GM23338 (cell line): ENCODE measurements around the gene MPIG6B.

ENCODE experiments used
- CREB1 ChIP-seq: fragments of 250-450 bp; sonication (Bioruptor Pico); IDR thresholded peaks from 2 replicates; pipeline ENCODE4 v1.5.0; 2020; ENCODE audit warnings: low read depth, mild to moderate bottlenecking, moderate library complexity
- EZH2 ChIP-seq: fragments of 200-600 bp; sonication (generic); IDR thresholded peaks from one replicate; pipeline ENCODE4 v1.8.0; 2017; ENCODE audit warnings: antibody characterized with exemption, mild to moderate bottlenecking, low read depth; ENCODE audit not compliant: unreplicated experiment
- EZH2phosphoT487 ChIP-seq: fragments of 200-600 bp; sonication (generic); IDR thresholded peaks from one replicate; pipeline ENCODE4 v1.8.1; 2018; ENCODE audit warnings: antibody characterized with exemption; ENCODE audit not compliant: unreplicated experiment
- JUNB ChIP-seq: IDR thresholded peaks from one replicate; pipeline ENCODE4 v1.6.1; 2016; ENCODE audit warnings: antibody characterized with exemption; ENCODE audit not compliant: unreplicated experiment
- NANOG ChIP-seq: IDR thresholded peaks from 2 replicates; pipeline ENCODE4 v1.6.1; 2016; ENCODE audit warnings: antibody characterized with exemption, borderline replicate concordance
- POLR2AphosphoS5 ChIP-seq: IDR thresholded peaks from 2 replicates; pipeline ENCODE4 v1.6.1; 2016; ENCODE audit warnings: antibody characterized with exemption, low read depth
- STAT1 ChIP-seq: IDR thresholded peaks from one replicate; pipeline ENCODE4 v1.6.1; 2016; ENCODE audit warnings: antibody characterized with exemption; ENCODE audit not compliant: unreplicated experiment
- ZNF114 ChIP-seq: fragments of 250-450 bp; sonication (Bioruptor Pico); IDR thresholded peaks from 2 replicates; pipeline ENCODE4 v1.5.0; 2020; ENCODE audit warnings: mild to moderate bottlenecking, moderate library complexity
- TF ChIP-seq, protein P1 (sequence below): IDR thresholded peaks from one replicate; pipeline ENCODE4 v1.6.1; 2018; ENCODE audit warnings: antibody characterized with exemption; ENCODE audit not compliant: unreplicated experiment
- TF ChIP-seq, protein P2 (sequence below), 2 experiments: fragments of 200-600 bp in 1 of 2; sonication (generic) in 1 of 2; conservative IDR thresholded peaks; 2 replicates each; pipeline versions ENCODE4 v1.5.1 to v1.6.1; 2016 to 2017; ENCODE audit warnings: antibody characterized with exemption in 2 of 2, low read depth in 2 of 2, mild to moderate bottlenecking in 2 of 2, moderate library complexity in 1 of 2
- TF ChIP-seq, protein P3 (sequence below): IDR thresholded peaks from 2 replicates; pipeline ENCODE4 v1.6.1; 2016; ENCODE audit warnings: antibody characterized with exemption

DNA sequence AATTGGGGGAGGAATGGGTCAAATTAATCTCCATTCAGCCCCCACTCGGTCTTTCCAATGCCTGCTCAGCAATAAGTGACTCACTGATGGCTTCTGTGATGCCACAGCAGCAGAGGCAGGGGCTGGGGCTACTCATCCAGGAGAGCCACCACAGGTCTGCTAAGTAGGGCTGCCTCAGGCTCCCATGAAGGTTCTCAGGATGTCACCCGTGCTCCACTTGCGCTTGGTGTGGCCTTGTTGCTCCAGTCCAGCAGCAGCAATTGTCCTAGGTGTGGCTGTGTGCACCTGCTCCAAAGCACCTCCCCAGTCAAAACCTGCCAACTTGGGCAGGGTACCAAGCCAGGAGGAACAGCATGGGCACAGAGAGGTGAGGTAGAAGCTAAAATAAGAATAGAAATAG is 1.0 kb upstream of the MPIG6B start:
- TF ChIP-seq JUNB (no peak), EZH2 (no peak), NANOG (no peak), EZH2phosphoT487 (no peak), POLR2AphosphoS5 (no peak), CREB1 (no peak), STAT1 (no peak), ZNF114 (no peak)
- TF ChIP-seq, protein P1, sequence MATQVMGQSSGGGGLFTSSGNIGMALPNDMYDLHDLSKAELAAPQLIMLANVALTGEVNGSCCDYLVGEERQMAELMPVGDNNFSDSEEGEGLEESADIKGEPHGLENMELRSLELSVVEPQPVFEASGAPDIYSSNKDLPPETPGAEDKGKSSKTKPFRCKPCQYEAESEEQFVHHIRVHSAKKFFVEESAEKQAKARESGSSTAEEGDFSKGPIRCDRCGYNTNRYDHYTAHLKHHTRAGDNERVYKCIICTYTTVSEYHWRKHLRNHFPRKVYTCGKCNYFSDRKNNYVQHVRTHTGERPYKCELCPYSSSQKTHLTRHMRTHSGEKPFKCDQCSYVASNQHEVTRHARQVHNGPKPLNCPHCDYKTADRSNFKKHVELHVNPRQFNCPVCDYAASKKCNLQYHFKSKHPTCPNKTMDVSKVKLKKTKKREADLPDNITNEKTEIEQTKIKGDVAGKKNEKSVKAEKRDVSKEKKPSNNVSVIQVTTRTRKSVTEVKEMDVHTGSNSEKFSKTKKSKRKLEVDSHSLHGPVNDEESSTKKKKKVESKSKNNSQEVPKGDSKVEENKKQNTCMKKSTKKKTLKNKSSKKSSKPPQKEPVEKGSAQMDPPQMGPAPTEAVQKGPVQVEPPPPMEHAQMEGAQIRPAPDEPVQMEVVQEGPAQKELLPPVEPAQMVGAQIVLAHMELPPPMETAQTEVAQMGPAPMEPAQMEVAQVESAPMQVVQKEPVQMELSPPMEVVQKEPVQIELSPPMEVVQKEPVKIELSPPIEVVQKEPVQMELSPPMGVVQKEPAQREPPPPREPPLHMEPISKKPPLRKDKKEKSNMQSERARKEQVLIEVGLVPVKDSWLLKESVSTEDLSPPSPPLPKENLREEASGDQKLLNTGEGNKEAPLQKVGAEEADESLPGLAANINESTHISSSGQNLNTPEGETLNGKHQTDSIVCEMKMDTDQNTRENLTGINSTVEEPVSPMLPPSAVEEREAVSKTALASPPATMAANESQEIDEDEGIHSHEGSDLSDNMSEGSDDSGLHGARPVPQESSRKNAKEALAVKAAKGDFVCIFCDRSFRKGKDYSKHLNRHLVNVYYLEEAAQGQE: no peak
- TF ChIP-seq, protein P2, sequence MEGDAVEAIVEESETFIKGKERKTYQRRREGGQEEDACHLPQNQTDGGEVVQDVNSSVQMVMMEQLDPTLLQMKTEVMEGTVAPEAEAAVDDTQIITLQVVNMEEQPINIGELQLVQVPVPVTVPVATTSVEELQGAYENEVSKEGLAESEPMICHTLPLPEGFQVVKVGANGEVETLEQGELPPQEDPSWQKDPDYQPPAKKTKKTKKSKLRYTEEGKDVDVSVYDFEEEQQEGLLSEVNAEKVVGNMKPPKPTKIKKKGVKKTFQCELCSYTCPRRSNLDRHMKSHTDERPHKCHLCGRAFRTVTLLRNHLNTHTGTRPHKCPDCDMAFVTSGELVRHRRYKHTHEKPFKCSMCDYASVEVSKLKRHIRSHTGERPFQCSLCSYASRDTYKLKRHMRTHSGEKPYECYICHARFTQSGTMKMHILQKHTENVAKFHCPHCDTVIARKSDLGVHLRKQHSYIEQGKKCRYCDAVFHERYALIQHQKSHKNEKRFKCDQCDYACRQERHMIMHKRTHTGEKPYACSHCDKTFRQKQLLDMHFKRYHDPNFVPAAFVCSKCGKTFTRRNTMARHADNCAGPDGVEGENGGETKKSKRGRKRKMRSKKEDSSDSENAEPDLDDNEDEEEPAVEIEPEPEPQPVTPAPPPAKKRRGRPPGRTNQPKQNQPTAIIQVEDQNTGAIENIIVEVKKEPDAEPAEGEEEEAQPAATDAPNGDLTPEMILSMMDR (conservative IDR thresholded peaks at IDR 0.05; ENCODE audit: low read depth in 2 of 2): no peak
- TF ChIP-seq, protein P3, sequence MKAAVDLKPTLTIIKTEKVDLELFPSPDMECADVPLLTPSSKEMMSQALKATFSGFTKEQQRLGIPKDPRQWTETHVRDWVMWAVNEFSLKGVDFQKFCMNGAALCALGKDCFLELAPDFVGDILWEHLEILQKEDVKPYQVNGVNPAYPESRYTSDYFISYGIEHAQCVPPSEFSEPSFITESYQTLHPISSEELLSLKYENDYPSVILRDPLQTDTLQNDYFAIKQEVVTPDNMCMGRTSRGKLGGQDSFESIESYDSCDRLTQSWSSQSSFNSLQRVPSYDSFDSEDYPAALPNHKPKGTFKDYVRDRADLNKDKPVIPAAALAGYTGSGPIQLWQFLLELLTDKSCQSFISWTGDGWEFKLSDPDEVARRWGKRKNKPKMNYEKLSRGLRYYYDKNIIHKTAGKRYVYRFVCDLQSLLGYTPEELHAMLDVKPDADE: no peak
